ENCODE measurements around the gene UQCRC2. TPM values are rescaled to one million over a fixed set of nuclear protein-coding genes. Genes with fewer than 3 reads are reported as not detected.
A peak's percentile ranks its signal among the peaks of the same experiment; 100 is the strongest.

Gene UQCRC2
- total RNA-seq, 1 experiment from 2014 or later: 299 TPM

DNA sequence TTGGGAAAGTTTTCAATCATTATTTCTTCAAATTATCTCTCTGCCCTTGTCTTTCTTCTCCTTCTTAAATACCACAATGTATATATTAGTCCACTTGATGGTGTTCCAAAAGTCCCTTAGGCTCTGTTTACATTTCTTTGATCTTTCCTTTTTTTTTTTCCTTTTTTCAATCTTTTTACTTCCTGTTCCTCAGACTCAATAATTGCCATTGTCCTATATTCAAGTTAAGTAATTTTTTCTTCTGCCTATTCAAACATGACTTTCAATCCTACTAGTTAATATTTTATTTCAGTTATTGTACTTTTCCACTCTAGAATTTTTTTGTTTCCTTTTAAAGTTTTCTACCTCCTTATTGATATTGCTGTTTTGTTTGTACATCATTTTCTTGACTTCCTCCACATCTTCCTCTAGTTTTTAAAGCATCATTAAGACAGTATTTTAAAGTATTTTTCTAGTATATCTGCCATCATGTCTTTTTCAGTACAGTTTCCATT, 15.8 kb upstream of the UQCRC2 start:
- no peaks in the 10 kb centered on the region for H3K27me3 ChIP-seq (ENCODE audit: insufficient read depth, low read depth)
- H3K9me2 ChIP-seq (ENCODE audit: insufficient read depth): no peaks in the 10 kb centered on the region
- no peak for TF ChIP-seq EZH2 (IDR thresholded peaks at IDR 0.05; ENCODE audit: low read depth)
- TF ChIP-seq, protein P1, sequence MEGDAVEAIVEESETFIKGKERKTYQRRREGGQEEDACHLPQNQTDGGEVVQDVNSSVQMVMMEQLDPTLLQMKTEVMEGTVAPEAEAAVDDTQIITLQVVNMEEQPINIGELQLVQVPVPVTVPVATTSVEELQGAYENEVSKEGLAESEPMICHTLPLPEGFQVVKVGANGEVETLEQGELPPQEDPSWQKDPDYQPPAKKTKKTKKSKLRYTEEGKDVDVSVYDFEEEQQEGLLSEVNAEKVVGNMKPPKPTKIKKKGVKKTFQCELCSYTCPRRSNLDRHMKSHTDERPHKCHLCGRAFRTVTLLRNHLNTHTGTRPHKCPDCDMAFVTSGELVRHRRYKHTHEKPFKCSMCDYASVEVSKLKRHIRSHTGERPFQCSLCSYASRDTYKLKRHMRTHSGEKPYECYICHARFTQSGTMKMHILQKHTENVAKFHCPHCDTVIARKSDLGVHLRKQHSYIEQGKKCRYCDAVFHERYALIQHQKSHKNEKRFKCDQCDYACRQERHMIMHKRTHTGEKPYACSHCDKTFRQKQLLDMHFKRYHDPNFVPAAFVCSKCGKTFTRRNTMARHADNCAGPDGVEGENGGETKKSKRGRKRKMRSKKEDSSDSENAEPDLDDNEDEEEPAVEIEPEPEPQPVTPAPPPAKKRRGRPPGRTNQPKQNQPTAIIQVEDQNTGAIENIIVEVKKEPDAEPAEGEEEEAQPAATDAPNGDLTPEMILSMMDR (conservative IDR thresholded peaks at IDR 0.05): no peak
- no peaks in the 10 kb centered on the region for H3K4me1 ChIP-seq (replicated peaks; ENCODE audit: insufficient read depth)
- H3K4me3 ChIP-seq: no peak overlapping the region
- H2AFZ ChIP-seq: 0 out of 2 replicates have a peak overlapping the region, but pooled peaks have one; percentile 8
- H3K36me3 ChIP-seq (ENCODE audit: low read depth): no peaks in the 10 kb centered on the region
- no peaks in the 10 kb centered on the region for H4K20me1 ChIP-seq (ENCODE audit: insufficient read depth)
- H3K79me2 ChIP-seq (ENCODE audit: low read depth): no peaks in the 10 kb centered on the region
- ChIA-PET CTCF (no interaction called here), POLR2A (ENCODE audit: unreplicated experiment) (no interaction called here)
- H3F3A ChIP-seq (ENCODE audit: insufficient read depth, low read depth): no peaks in the 10 kb centered on the region; the same call in 1 of the 2 replicates
- H3K27ac ChIP-seq: no peak overlapping the region
- no TSS peak for BruUV-seq (replicated peaks)
- H3K4me2 ChIP-seq: no peak overlapping the region
- no peaks in the 10 kb centered on the region for H3K9me3 ChIP-seq (ENCODE audit: insufficient read depth, low read depth)
- intact Hi-C loops (cut with micrococcal nuclease; ENCODE audit: unreplicated experiment): no loop called here
- peak in 1 of 2 experiments; percentile 38 for DNase-seq

DNA sequence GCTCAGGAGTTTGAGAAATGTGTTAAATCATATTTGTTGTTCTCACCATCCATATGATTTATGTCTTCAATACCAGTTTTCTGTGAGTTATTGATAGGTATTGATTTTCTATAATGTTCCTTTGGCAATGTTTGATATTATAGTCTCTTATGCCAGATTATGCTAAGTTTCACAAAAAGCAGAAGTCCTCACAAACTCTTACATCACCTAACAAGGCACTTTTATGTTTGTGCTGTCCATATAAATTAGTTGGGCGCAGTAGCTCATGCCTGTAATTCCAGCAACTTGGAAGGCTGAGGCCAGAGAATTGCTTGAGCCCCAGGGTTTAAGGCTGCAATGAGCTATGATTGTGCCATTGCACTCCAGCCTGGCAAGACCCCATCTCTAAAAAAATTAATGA, 12.6 kb upstream of the UQCRC2 start:
- Histone ChIP-seq H3K9me2 (ENCODE audit: insufficient read depth) (0 out of 2 replicates have a peak, but pooled peaks cover 4% of the 10 kb centered on the region), H4K20me1 (ENCODE audit: insufficient read depth) (no peaks in the 10 kb centered on the region), H3K4me1 (replicated peaks; ENCODE audit: insufficient read depth) (no peaks in the 10 kb centered on the region), H3K4me3 (no peak overlapping the region), H3K36me3 (ENCODE audit: low read depth) (no peaks in the 10 kb centered on the region), H3K27ac (no peak overlapping the region), H3K79me2 (ENCODE audit: low read depth) (no peaks in the 10 kb centered on the region), H3F3A (ENCODE audit: insufficient read depth, low read depth) (no peaks in the 10 kb centered on the region; the same call in 1 of the 2 replicates), H3K27me3 (ENCODE audit: insufficient read depth, low read depth) (no peaks in the 10 kb centered on the region), H2AFZ (no peak overlapping the region), H3K4me2 (no peak overlapping the region), H3K9me3 (ENCODE audit: insufficient read depth, low read depth) (no peaks in the 10 kb centered on the region)
- no peak for DNase-seq
- no TSS peak for BruUV-seq (replicated peaks)
- TF ChIP-seq, protein P1 (conservative IDR thresholded peaks at IDR 0.05): no peak
- TF ChIP-seq EZH2 (IDR thresholded peaks at IDR 0.05; ENCODE audit: low read depth): no peak
- CTCF ChIA-PET: no interaction called here
- intact Hi-C loops (cut with micrococcal nuclease; ENCODE audit: unreplicated experiment): no loop called here
- POLR2A ChIA-PET (ENCODE audit: unreplicated experiment): no interaction called here

DNA sequence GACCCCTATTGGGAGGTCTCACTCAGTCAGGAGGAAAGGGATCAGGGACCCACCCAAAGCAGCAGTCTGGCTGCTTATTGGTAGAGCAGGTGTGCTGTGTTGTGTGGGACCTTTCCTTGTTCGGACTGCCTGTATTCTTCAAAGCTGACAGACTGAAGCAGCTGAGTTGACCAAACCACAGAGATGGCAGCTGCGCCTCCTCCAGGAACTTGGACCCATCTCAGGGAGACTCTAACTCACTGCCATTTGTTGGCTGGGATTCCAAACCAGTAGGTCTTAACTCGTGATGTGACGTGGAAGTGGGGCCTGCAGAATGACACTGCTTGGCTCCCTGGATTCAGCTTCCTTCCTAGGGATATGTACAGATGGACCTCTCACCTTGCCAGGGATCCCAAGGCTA, 9.6 kb upstream of the UQCRC2 start:
- no TSS peak for BruUV-seq (replicated peaks)
- intact Hi-C loops (cut with micrococcal nuclease; ENCODE audit: unreplicated experiment): no loop called here
- Histone ChIP-seq H3K4me1 (replicated peaks; ENCODE audit: insufficient read depth) (no peaks in the 10 kb centered on the region), H3K4me3 (no peak overlapping the region), H3K9me3 (ENCODE audit: insufficient read depth, low read depth) (no peaks in the 10 kb centered on the region), H3K4me2 (no peak overlapping the region), H3K9me2 (ENCODE audit: insufficient read depth) (0 out of 2 replicates have a peak, but pooled peaks cover 4% of the 10 kb centered on the region), H4K20me1 (ENCODE audit: insufficient read depth) (no peaks in the 10 kb centered on the region), H3K36me3 (ENCODE audit: low read depth) (no peaks in the 10 kb centered on the region), H3F3A (ENCODE audit: insufficient read depth, low read depth) (no peaks in the 10 kb centered on the region), H3K27me3 (ENCODE audit: insufficient read depth, low read depth) (no peaks in the 10 kb centered on the region), H3K27ac (no peak overlapping the region), H2AFZ (no peak overlapping the region), H3K79me2 (ENCODE audit: low read depth) (no peaks in the 10 kb centered on the region)
- POLR2A ChIA-PET (ENCODE audit: unreplicated experiment): no interaction called here
- DNase-seq: no peak
- CTCF ChIA-PET: no interaction called here
- TF ChIP-seq EZH2 (IDR thresholded peaks at IDR 0.05; ENCODE audit: low read depth): no peak
- TF ChIP-seq, protein P1 (conservative IDR thresholded peaks at IDR 0.05): no peak

Measured in PC-9 (cell line).